GM12878 (cell line): Measurements from ENCODE around the gene DOCK9. TPM values are rescaled to one million over a fixed set of nuclear protein-coding genes. Genes with fewer than 3 reads are reported as not detected.

Experiments
- ATAC-seq: fragments of 200-7000 bp; cut with Tn5 transposase; 3 replicates; pipeline ENCODE4 v1.9.1; 2020; ENCODE audit warnings: mild to moderate bottlenecking, moderate library complexity
- BruUV-seq: library from RNA; stranded (reverse); fragments of 400-500 nt; replicated peaks from 2 replicates; lab custom pipeline; 2021; lab: Mats Ljungman, UMichigan
- CTCF ChIA-PET: fragments of 300-600 bp; sonication (Branson Sonifier 250); formaldehyde crosslinking; extraction: SDS; loops from one replicate; lab custom pipeline; 2021; ENCODE audit warnings: inconsistent platforms; lab: Yijun Ruan, JAX
- POLR2A ChIA-PET: fragments of 350-600 bp; formaldehyde crosslinking; extraction: SDS; loops from one replicate; lab custom pipeline; 2021; ENCODE audit warnings: inconsistent platforms; lab: Charles Lee
- RAD21 ChIA-PET: fragments of 300-600 bp; sonication (Branson Sonifier 250); formaldehyde crosslinking; loops from one replicate; lab custom pipeline; 2023; ENCODE audit warnings: antibody characterized with exemption; ENCODE audit not compliant: unreplicated experiment; lab: Charles Lee
- SMC1A ChIA-PET: fragments of 300-600 bp; sonication (Branson Sonifier 250); formaldehyde crosslinking; loops from one replicate; lab custom pipeline; 2023; ENCODE audit not compliant: unreplicated experiment, uncharacterized antibody; lab: Charles Lee
- DNase-seq: peaks from one replicate; pipeline ENCODE4 v3.0.0-alpha.2; 2011; ENCODE audit warnings: low read depth, low spot score
- FAIRE-seq: peaks from 3 replicates; lab custom pipeline; 2011; peaks lifted over from hg19 to GRCh38; lab: Jason Lieb, UNC
- H2AFZ ChIP-seq: 2 replicates; pipeline ENCODE4 v1.6.0; 2011; ENCODE audit warnings: low read depth, low read length, control low read depth; ENCODE audit not compliant: control insufficient read depth
- H3K27ac ChIP-seq: 2 replicates; pipeline ENCODE4 v1.5.1; 2011; ENCODE audit warnings: control low read depth; ENCODE audit not compliant: control insufficient read depth, insufficient read depth
- H3K27me3 ChIP-seq, 2 experiments: replicated peaks in 1 of 2; 2 replicates each; pipeline versions ENCODE4 v1.6.0 to v1.6.1; 2011; ENCODE audit warnings: low read length in 1 of 2; ENCODE audit not compliant: control insufficient read depth in 2 of 2, insufficient read depth in 2 of 2
- H3K36me3 ChIP-seq, 2 experiments: 2 replicates each; pipeline ENCODE4 v1.5.1; 2011; ENCODE audit warnings: low read length in 1 of 2; ENCODE audit not compliant: control insufficient read depth in 2 of 2, insufficient read depth in 2 of 2
- H3K4me1 ChIP-seq: 2 replicates; pipeline ENCODE4 v1.6.1; 2011; ENCODE audit warnings: mild to moderate bottlenecking, low read length, moderate library complexity, mixed read lengths; ENCODE audit not compliant: control insufficient read depth, insufficient read depth
- H3K4me2 ChIP-seq: 2 replicates; pipeline ENCODE4 v1.6.0; 2011; ENCODE audit warnings: control low read depth; ENCODE audit not compliant: control insufficient read depth, insufficient read depth
- H3K4me3 ChIP-seq: fragments of 200-600 bp; sonication (generic); 2 replicates; pipeline ENCODE4 v1.5.1; 2016
- H3K79me2 ChIP-seq: 2 replicates; pipeline ENCODE4 v1.6.0; 2011; ENCODE audit warnings: low read length; ENCODE audit not compliant: control insufficient read depth, insufficient read depth
- H3K9ac ChIP-seq: 2 replicates; pipeline ENCODE4 v1.8.0; 2011; ENCODE audit warnings: low read length, control low read depth, mixed read lengths; ENCODE audit not compliant: control insufficient read depth, insufficient read depth
- H3K9me3 ChIP-seq: replicated peaks from 3 replicates; pipeline ENCODE4 v1.5.1; 2011; ENCODE audit warnings: mild to moderate bottlenecking, low read length; ENCODE audit not compliant: control insufficient read depth, insufficient read depth
- H4K20me1 ChIP-seq: 2 replicates; pipeline ENCODE4 v1.6.0; 2011; ENCODE audit not compliant: control insufficient read depth, insufficient read depth
- CEBPZ ChIP-seq: fragments of 150-350 bp; IDR thresholded peaks from 2 replicates; pipeline ENCODE4 v1.6.1; 2016; ENCODE audit warnings: low read depth, low read length
- RCOR1 ChIP-seq: conservative IDR thresholded peaks from 2 replicates; pipeline ENCODE4 v1.6.1; 2012; ENCODE audit warnings: low read depth, low read length, improper control_type of control experiment
- WGBS: methylation state at CpG from one replicate; pipeline ENCODE4 v1.1.6; 2016; ENCODE audit warnings: low lambda C conversion rate; ENCODE audit not compliant: insufficient replicate concordance, insufficient coverage; ENCODE audit errors: missing lambda C conversion rate; 5-methylcytosine and 5-hydroxymethylcytosine counted together
- in situ Hi-C: fragments of 300-500 bp; cut with MboI; formaldehyde crosslinking; loops from 9 replicates; pipeline ENCODE4 v1.14.3; 2018; ENCODE audit warnings: mixed read lengths
- intact Hi-C: fragments of 100-400 bp; cut with micrococcal nuclease; formaldehyde crosslinking; loops from one replicate; pipeline ENCODE4 v1.14.2; 2022; ENCODE audit not compliant: unreplicated experiment
- polyA plus RNA-seq, 11 experiments: library from polyadenylated mRNA; depleted of rRNA in 4 of 11; unstranded in 6 of 11; stranded (reverse) in 5 of 11; fragments of >200 nt; fragmentation: Nextera tagmentation in 4 of 11; fragmentation: Illumina TruSeq in 1 of 11; extraction: Ambion mirVana in 4 of 11; extraction: Trizol in 1 of 11; gene quantifications; 1 replicate in 1 of 11; 2 replicates in 10 of 11; pipeline versions ENCODE4 v1.2.1 to v1.2.3, GENCODE V29; 2011 to 2016; ENCODE audit warnings: inconsistent platforms in 2 of 11, missing spikeins in 2 of 11, low read depth in 1 of 11
- total RNA-seq, 4 experiments: library from RNA; depleted of rRNA in 3 of 4; stranded (reverse); fragments of >200 nt in 3 of 4; fragmentation: Illumina TruSeq in 1 of 4; extraction: Trizol in 1 of 4; gene quantifications; 2 replicates each; pipeline versions ENCODE4 v1.2.1 to v1.2.3, GENCODE V29; 2013 to 2021
- TF ChIP-seq, protein P1 (sequence below): fragments of 450-650 bp; IDR thresholded peaks from 2 replicates; pipeline ENCODE4 v1.6.1; 2016; ENCODE audit warnings: mild to moderate bottlenecking

Gene DOCK9
- total and polyA plus RNA-seq, 10 of the 15 experiments (the other 5 are each of a cell fraction or from before 2014, with no cell fraction given): 0.09 to 2.9 (median 0.74) TPM

DNA sequence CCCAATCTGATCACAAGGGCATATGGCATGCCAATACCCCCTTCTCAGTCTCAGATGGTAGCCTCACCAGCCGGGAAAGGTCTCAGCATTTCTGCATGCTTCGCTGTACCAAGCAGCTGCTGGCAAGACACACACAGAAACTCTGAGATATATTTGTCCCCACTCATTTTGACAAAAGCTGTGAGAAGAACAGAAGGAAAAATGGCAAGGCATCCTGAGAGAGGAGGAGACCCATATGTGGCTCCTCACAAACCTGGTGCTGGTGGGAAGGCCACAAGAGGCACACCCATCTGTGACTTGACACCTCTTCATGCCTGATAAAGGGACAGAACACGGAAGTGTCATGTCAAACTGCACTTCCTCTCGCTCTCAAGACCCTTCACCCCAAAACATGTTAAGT is 36.7 kb upstream of the DOCK9 start:
- no peak for DNase-seq
- ATAC-seq: no peak
- Histone ChIP-seq H3K79me2 (no peaks in the 10 kb centered on the region), H3K9me3 (no peaks in the 10 kb centered on the region), H3K4me2 (no peak overlapping the region), H3K27ac (no peak overlapping the region), H2AFZ (no peak overlapping the region), H3K36me3 (no peaks in the 10 kb centered on the region), H3K9ac (no peak overlapping the region), H3K4me1 (no peaks in the 10 kb centered on the region), H4K20me1 (no peaks in the 10 kb centered on the region), H3K4me3 (no peak overlapping the region), H3K27me3 (no peaks in the 10 kb centered on the region)
- intact Hi-C loops (no loop called here), in situ Hi-C loops (no loop called here)
- no peak for FAIRE-seq
- ChIA-PET POLR2A (no interaction called here), SMC1A (no interaction called here), CTCF (no interaction called here), RAD21 (no interaction called here)
- BruUV-seq: no TSS peak
- TF ChIP-seq RCOR1 (no peak), CEBPZ (no peak)
- TF ChIP-seq, protein P1, sequence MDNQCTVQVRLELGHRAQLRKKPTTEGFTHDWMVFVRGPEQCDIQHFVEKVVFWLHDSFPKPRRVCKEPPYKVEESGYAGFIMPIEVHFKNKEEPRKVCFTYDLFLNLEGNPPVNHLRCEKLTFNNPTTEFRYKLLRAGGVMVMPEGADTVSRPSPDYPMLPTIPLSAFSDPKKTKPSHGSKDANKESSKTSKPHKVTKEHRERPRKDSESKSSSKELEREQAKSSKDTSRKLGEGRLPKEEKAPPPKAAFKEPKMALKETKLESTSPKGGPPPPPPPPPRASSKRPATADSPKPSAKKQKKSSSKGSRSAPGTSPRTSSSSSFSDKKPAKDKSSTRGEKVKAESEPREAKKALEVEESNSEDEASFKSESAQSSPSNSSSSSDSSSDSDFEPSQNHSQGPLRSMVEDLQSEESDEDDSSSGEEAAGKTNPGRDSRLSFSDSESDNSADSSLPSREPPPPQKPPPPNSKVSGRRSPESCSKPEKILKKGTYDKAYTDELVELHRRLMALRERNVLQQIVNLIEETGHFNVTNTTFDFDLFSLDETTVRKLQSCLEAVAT: no peak
- 55% methylated on average over 4 of the region's 4 CpGs for WGBS
